Colonic mucosa (tissue), 4 donors: ENCODE results near the gene UNC5A. TPM values are rescaled to one million over a fixed set of nuclear protein-coding genes. Genes with fewer than 3 reads are reported as not detected.

Experiments
- DNase-seq: peaks from one replicate; pipeline ENCODE4 v3.0.0-alpha.2; 2020
- H3K27ac ChIP-seq: fragments of 200-600 bp; one replicate; pipeline ENCODE4 v1.8.0; 2021
- H3K27me3 ChIP-seq: fragments of 200-600 bp; one replicate; pipeline ENCODE4 v1.8.0; 2021
- H3K36me3 ChIP-seq: fragments of 200-600 bp; one replicate; pipeline ENCODE4 v1.8.0; 2021
- H3K4me1 ChIP-seq: fragments of 200-600 bp; one replicate; pipeline ENCODE4 v1.8.0; 2021; ENCODE audit warnings: mild to moderate bottlenecking
- H3K4me3 ChIP-seq: fragments of 200-600 bp; one replicate; pipeline ENCODE4 v1.8.0; 2021
- H3K9ac ChIP-seq, 2 donors: one replicate each; pipeline ENCODE4 v1.7.0; 2013; ENCODE audit warnings: control low read depth in 2 of 2, low read depth in 2 of 2, low read length in 2 of 2
- H3K9me3 ChIP-seq: fragments of 200-600 bp; one replicate; pipeline ENCODE4 v1.8.0; 2021
- intact Hi-C: fragments of 100-400 bp; cut with DNase I; formaldehyde crosslinking; loops from one replicate; pipeline ENCODE4 v1.14.1; 2022
- total RNA-seq, 2 donors: library from RNA; stranded (reverse); fragmentation: NEBNext Ultra II Directional in 1 of 2; extraction: Animal tissue kit (Norgen Biotek cat#: 25700) in 1 of 2; gene quantifications; one replicate each; pipeline ENCODE4 v1.2.1, GENCODE V29; 2021
- TF ChIP-seq, protein P1 (sequence below): fragments of 200-600 bp; IDR thresholded peaks from one replicate; pipeline ENCODE4 v1.8.0; 2022; ENCODE audit warnings: antibody characterized with exemption, mild to moderate bottlenecking
- donor health status: healthy.
- donor health status: DM: no; HTN: no; CAD: no.
- donor health status: DM: no; HTN: no; CAD: no.

UNC5A gene
- total RNA-seq, 2 donors from 2014 or later = not detected

- H3K4me3 ChIP-seq = no peak overlapping the region
- no peaks in the 10 kb centered on the region for H3K27me3 ChIP-seq
- no peak overlapping the region for H3K9ac ChIP-seq
- H3K4me1 ChIP-seq = no peaks in the 10 kb centered on the region
- intact Hi-C loops = no loop called here
- no peaks in the 10 kb centered on the region for H3K36me3 ChIP-seq
- no peak overlapping the region for H3K27ac ChIP-seq
- TF ChIP-seq, protein P1, sequence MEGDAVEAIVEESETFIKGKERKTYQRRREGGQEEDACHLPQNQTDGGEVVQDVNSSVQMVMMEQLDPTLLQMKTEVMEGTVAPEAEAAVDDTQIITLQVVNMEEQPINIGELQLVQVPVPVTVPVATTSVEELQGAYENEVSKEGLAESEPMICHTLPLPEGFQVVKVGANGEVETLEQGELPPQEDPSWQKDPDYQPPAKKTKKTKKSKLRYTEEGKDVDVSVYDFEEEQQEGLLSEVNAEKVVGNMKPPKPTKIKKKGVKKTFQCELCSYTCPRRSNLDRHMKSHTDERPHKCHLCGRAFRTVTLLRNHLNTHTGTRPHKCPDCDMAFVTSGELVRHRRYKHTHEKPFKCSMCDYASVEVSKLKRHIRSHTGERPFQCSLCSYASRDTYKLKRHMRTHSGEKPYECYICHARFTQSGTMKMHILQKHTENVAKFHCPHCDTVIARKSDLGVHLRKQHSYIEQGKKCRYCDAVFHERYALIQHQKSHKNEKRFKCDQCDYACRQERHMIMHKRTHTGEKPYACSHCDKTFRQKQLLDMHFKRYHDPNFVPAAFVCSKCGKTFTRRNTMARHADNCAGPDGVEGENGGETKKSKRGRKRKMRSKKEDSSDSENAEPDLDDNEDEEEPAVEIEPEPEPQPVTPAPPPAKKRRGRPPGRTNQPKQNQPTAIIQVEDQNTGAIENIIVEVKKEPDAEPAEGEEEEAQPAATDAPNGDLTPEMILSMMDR = no peak
- no peak for DNase-seq
- no peaks in the 10 kb centered on the region for H3K9me3 ChIP-seq
These were observed 36.2 kb downstream of the UNC5A start for GRCh38 chr5:176846335-176847140.

- no peak overlapping the region for H3K4me3 ChIP-seq
- H3K4me1 ChIP-seq = no peaks in the 10 kb centered on the region
- no peak overlapping the region for H3K9ac ChIP-seq
- no peaks in the 10 kb centered on the region for H3K9me3 ChIP-seq
- H3K27me3 ChIP-seq = no peaks in the 10 kb centered on the region
- no peak for DNase-seq
- no peak overlapping the region for H3K27ac ChIP-seq
- H3K36me3 ChIP-seq = no peaks in the 10 kb centered on the region
- intact Hi-C loops = no loop called here
- TF ChIP-seq, protein P1 = no peak
These were observed 36.8 kb downstream of the UNC5A start for GRCh38 chr5:176847148-176847547.

- no peaks in the 10 kb centered on the region for H3K27me3 ChIP-seq
These were observed 37.4 kb downstream of the UNC5A start for GRCh38 chr5:176847726-176848290.

DNA sequence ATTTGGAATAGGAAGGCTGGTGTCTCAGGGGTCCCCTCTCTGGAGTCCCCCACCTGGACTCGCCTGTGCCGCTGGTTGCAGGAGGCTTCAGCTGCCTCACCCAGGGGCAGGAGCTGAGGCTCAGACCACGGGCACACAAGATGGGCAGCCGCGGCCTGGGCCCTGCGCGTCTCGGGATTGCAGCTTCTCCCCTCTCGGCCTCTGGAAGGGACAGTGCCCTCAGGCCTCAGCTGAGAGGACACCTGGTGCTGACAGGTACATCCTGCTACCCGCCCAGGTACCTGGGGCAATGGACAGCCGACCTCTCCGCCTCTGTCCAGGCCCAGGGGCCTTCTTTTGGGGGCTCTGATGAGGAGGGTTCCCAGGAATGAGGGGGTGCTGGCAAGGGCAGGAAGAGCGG is 38.3 kb downstream of the UNC5A start:
- DNase-seq = no peak
- Histone ChIP-seq H3K4me1 (no peaks in the 10 kb centered on the region), H3K36me3 (no peaks in the 10 kb centered on the region), H3K9ac (no peak overlapping the region), H3K27me3 (no peaks in the 10 kb centered on the region), H3K9me3 (no peaks in the 10 kb centered on the region), H3K27ac (no peak overlapping the region), H3K4me3 (no peak overlapping the region)
- TF ChIP-seq, protein P1 = no peak
- intact Hi-C loops = no loop called here

More at GRCh38 chr5:176847726-176848290, 37.4 kb downstream of the UNC5A start:
- TF ChIP-seq, protein P1 = no peak
- Histone ChIP-seq H3K4me1 (no peaks in the 10 kb centered on the region), H3K9me3 (no peaks in the 10 kb centered on the region), H3K27ac (no peak overlapping the region), H3K9ac (no peak overlapping the region), H3K4me3 (no peak overlapping the region), H3K36me3 (no peaks in the 10 kb centered on the region)
- DNase-seq = no peak
- intact Hi-C loops = no loop called here

- intact Hi-C loops = no loop called here
- no peak for DNase-seq
- Histone ChIP-seq H3K4me1 (no peaks in the 10 kb centered on the region), H3K4me3 (no peak overlapping the region), H3K27me3 (no peaks in the 10 kb centered on the region), H3K36me3 (no peaks in the 10 kb centered on the region), H3K27ac (no peak overlapping the region), H3K9ac (no peak overlapping the region), H3K9me3 (no peaks in the 10 kb centered on the region)
- TF ChIP-seq, protein P1 = no peak
These were observed 39.4 kb downstream of the UNC5A start for GRCh38 chr5:176849611-176850227.
